HG03457 (cell line): ENCODE data around the gene CDK5RAP3.
A peak's percentile ranks its signal among the peaks of the same experiment; 100 is the strongest.

Source experiments
- ATAC-seq: cut with Tn5 transposase; IDR thresholded peaks from one replicate; pipeline ENCODE4 v1.9.1; 2021; ENCODE audit warnings: moderate number of reproducible peaks; ENCODE audit not compliant: unreplicated experiment

Gene CDK5RAP3

GRCh38 chr17:47948706-47949196 is 22.2 kb upstream of the CDK5RAP3 start:
- ATAC-seq, result no peak

- ATAC-seq, result peak; percentile 39
These were observed 21.6 kb upstream of the CDK5RAP3 start for GRCh38 chr17:47949197-47949759.

- ATAC-seq, result no peak
These were observed 21.0 kb upstream of the CDK5RAP3 start for GRCh38 chr17:47949946-47950345.

GRCh38 chr17:47950448-47950847 is 20.5 kb upstream of the CDK5RAP3 start:
- ATAC-seq, result no peak

- ATAC-seq, result no peak
These were observed 18.5 kb upstream of the CDK5RAP3 start for GRCh38 chr17:47952171-47953021.

GRCh38 chr17:47953909-47954308 is 17.0 kb upstream of the CDK5RAP3 start:
- no peak for ATAC-seq

GRCh38 chr17:47955497-47956461 is 15.1 kb upstream of the CDK5RAP3 start:
- no peak for ATAC-seq

- no peak for ATAC-seq
These were observed 13.9 kb upstream of the CDK5RAP3 start for GRCh38 chr17:47956791-47957590.

GRCh38 chr17:47957591-47958490 is 13.1 kb upstream of the CDK5RAP3 start, which contains the start of gene PRR15L:
TSS of gene PRR15L (minus strand) at chr17:47957883. CDS start at chr17:47953234, 4,649 bp downstream.
- no peak for ATAC-seq

GRCh38 chr17:47959825-47960655 is 10.9 kb upstream of the CDK5RAP3 start:
- no peak for ATAC-seq

- ATAC-seq, result no peak
These were observed 9.5 kb upstream of the CDK5RAP3 start for GRCh38 chr17:47961406-47961805.

GRCh38 chr17:47962901-47963300 is 8.0 kb upstream of the CDK5RAP3 start:
- ATAC-seq, result no peak

GRCh38 chr17:47964856-47965255 is 6.1 kb upstream of the CDK5RAP3 start:
- no peak for ATAC-seq

GRCh38 chr17:47966079-47966519 is 4.8 kb upstream of the CDK5RAP3 start:
- ATAC-seq, result no peak

GRCh38 chr17:47967607-47968252 is 3.2 kb upstream of the CDK5RAP3 start:
- no peak for ATAC-seq

- no peak for ATAC-seq
These were observed 2.1 kb upstream of the CDK5RAP3 start for GRCh38 chr17:47968836-47969235.

- ATAC-seq, result no peak
These were observed 786 bp upstream of the CDK5RAP3 start for GRCh38 chr17:47969930-47970724.
